CD4-positive, alpha-beta T cell (primary cell): ENCODE data around the gene GALNT18. TPM values are rescaled to one million over a fixed set of nuclear protein-coding genes. Genes with fewer than 3 reads are reported as not detected.

Source experiments
- ATAC-seq: fragments of 200-7000 bp; cut with Tn5 transposase; one replicate; pipeline ENCODE4 v1.10.0; 2022; ENCODE audit warnings: mild to moderate bottlenecking; ENCODE audit not compliant: poor library complexity
- CTCF ChIA-PET: fragments of 350-600 bp; sonication (Branson Sonifier 250); formaldehyde crosslinking; loops from one replicate; lab custom pipeline; 2021; ENCODE audit warnings: antibody characterized with exemption, inconsistent platforms; lab: Charles Lee
- POLR2A ChIA-PET: fragments of 350-600 bp; sonication (Branson Sonifier 250); formaldehyde crosslinking; loops from one replicate; lab custom pipeline; 2021; ENCODE audit warnings: antibody characterized with exemption, inconsistent platforms; lab: Charles Lee
- DNase-seq, 14 experiments: peaks; one replicate each; pipeline ENCODE4 v3.0.0-alpha.2; 2013 to 2020; ENCODE audit warnings: mixed read lengths in 2 of 14
- H3K27ac ChIP-seq, 2 donors: one replicate each; pipeline versions ENCODE4 v1.5.1 to v1.7.0; 2013; ENCODE audit warnings: low read length in 2 of 2, low read depth in 1 of 2, mild to moderate bottlenecking in 1 of 2
- H3K27me3 ChIP-seq, 2 experiments: 1 replicate in 1 of 2; 2 replicates in 1 of 2; pipeline versions ENCODE4 v1.6.1 to v1.7.0; 2013; ENCODE audit warnings: low read length in 2 of 2, control low read depth in 1 of 2, mild to moderate bottlenecking in 1 of 2, moderate library complexity in 1 of 2; ENCODE audit not compliant: insufficient read depth in 2 of 2, control insufficient read depth in 1 of 2
- H3K36me3 ChIP-seq: one replicate; pipeline ENCODE4 v1.6.1; 2013; ENCODE audit warnings: low read length, control low read depth; ENCODE audit not compliant: insufficient read depth
- H3K4me1 ChIP-seq: one replicate; pipeline ENCODE4 v1.6.1; 2013; ENCODE audit warnings: low read length, control low read depth; ENCODE audit not compliant: insufficient read depth
- H3K4me3 ChIP-seq: one replicate; pipeline ENCODE4 v1.5.1; 2013; ENCODE audit warnings: mild to moderate bottlenecking, low read length, moderate library complexity
- H3K9me3 ChIP-seq, 2 experiments: 1 replicate in 1 of 2; 2 replicates in 1 of 2; pipeline versions ENCODE4 v1.6.1 to v1.7.0; 2013; ENCODE audit warnings: low read length in 2 of 2, mild to moderate bottlenecking in 2 of 2, control low read depth in 1 of 2, moderate library complexity in 1 of 2; ENCODE audit not compliant: control insufficient read depth in 1 of 2, insufficient read depth in 1 of 2
- H3K27ac Mint-ChIP-seq: one replicate; pipeline ENCODE4 v1.8.0; 2020; ENCODE audit warnings: mixed read lengths
- H3K27me3 Mint-ChIP-seq: one replicate; pipeline ENCODE4 v1.8.0; 2021; ENCODE audit warnings: mixed read lengths
- H3K36me3 Mint-ChIP-seq: one replicate; pipeline ENCODE4 v1.8.0; 2021; ENCODE audit warnings: low read depth, mixed read lengths
- H3K4me1 Mint-ChIP-seq: one replicate; pipeline ENCODE4 v1.8.0; 2021; ENCODE audit warnings: low read depth, mixed read lengths
- H3K4me3 Mint-ChIP-seq: one replicate; pipeline ENCODE4 v1.8.0; 2020; ENCODE audit warnings: mild to moderate bottlenecking, mixed read lengths
- H3K9me3 Mint-ChIP-seq: one replicate; pipeline ENCODE4 v1.8.0; 2020; ENCODE audit warnings: mixed read lengths
- CTCF ChIP-seq: fragments of 200-600 bp; IDR thresholded peaks from one replicate; pipeline ENCODE4 v1.8.0; 2022; ENCODE audit warnings: antibody characterized with exemption, mild to moderate bottlenecking
- intact Hi-C, 2 experiments: fragments of 100-400 bp; cut with DNase I in 1 of 2; cut with micrococcal nuclease in 1 of 2; formaldehyde crosslinking; loops; one replicate each; pipeline versions ENCODE4 v1.15.1 to v1.9.0; 2023 to 2025; cut with DNase I, micrococcal nuclease
- total RNA-seq, 174 experiments: library from RNA in 2 of 174; stranded (reverse) in 2 of 174; gene quantifications; one replicate each; pipeline ENCODE4 v1.2.3 and lab custom pipeline; 2021 to 2026

Gene GALNT18
- total RNA-seq, 2 experiments from 2014 or later, result 0.08 TPM; not detected in 1

GRCh38 chr11:11251394-11251970, 370.3 kb downstream of the GALNT18 start:
- no peaks in the 10 kb centered on the region for H3K4me1 Mint-ChIP-seq
- ChIA-PET POLR2A (no interaction called here), CTCF (no interaction called here)

GRCh38 chr11:11250470-11250869, 371.3 kb downstream of the GALNT18 start:
- Mint-ChIP-seq H3K36me3 (no peaks in the 10 kb centered on the region), H3K27me3 (peaks cover 6% of the 10 kb centered on the region), H3K9me3 (no peaks in the 10 kb centered on the region), H3K27ac (no peak overlapping the region), H3K4me1 (no peaks in the 10 kb centered on the region), H3K4me3 (no peak overlapping the region)
- CTCF ChIA-PET, result no interaction called here
- Histone ChIP-seq H3K27me3 (no peaks in the 10 kb centered on the region), H3K9me3 (no peaks in the 10 kb centered on the region), H3K4me1 (no peaks in the 10 kb centered on the region), H3K4me3 (no peak overlapping the region), H3K27ac (no peak overlapping the region), H3K36me3 (no peaks in the 10 kb centered on the region)
- DNase-seq (no peak), ATAC-seq (no peak)
- TF ChIP-seq CTCF, result no peak
- intact Hi-C loops, result no loop called here
- POLR2A ChIA-PET, result no interaction called here

More at GRCh38 chr11:11251394-11251970, 370.3 kb downstream of the GALNT18 start:
- Histone ChIP-seq H3K9me3 (no peaks in the 10 kb centered on the region), H3K4me1 (no peaks in the 10 kb centered on the region), H3K36me3 (no peaks in the 10 kb centered on the region), H3K27me3 (no peaks in the 10 kb centered on the region), H3K27ac (no peak overlapping the region), H3K4me3 (no peak overlapping the region)
- no peak overlapping the region for H3K27ac Mint-ChIP-seq
- peaks cover 6% of the 10 kb centered on the region for H3K27me3 Mint-ChIP-seq
- no peak for ATAC-seq
- TF ChIP-seq CTCF, result no peak
- no peak overlapping the region for H3K4me3 Mint-ChIP-seq
- DNase-seq, result no peak
- no peaks in the 10 kb centered on the region for H3K36me3 Mint-ChIP-seq
- H3K9me3 Mint-ChIP-seq, result no peaks in the 10 kb centered on the region
- intact Hi-C loops, result no loop called here

- ATAC-seq, result no peak
- no peaks in the 10 kb centered on the region for H3K36me3 Mint-ChIP-seq
- ChIA-PET CTCF (interaction anchor here (1.7 kb wide), 1 partner anchor 16 kb away, joined by 3 read pairs; no protein-coding TSS in a partner anchor), POLR2A (no interaction called here)
- H3K27ac Mint-ChIP-seq, result no peak overlapping the region
- H3K4me1 ChIP-seq, result peaks cover 20% of the 10 kb centered on the region
- no peaks in the 10 kb centered on the region for H3K27me3 ChIP-seq
- no peak for DNase-seq
- no peak for TF ChIP-seq CTCF
- H3K27me3 Mint-ChIP-seq, result peaks cover 6% of the 10 kb centered on the region
- no peaks in the 10 kb centered on the region for H3K9me3 Mint-ChIP-seq
- H3K4me3 Mint-ChIP-seq, result no peak overlapping the region
- H3K4me3 ChIP-seq, result no peak overlapping the region
- H3K27ac ChIP-seq, result no peak overlapping the region
- H3K4me1 Mint-ChIP-seq, result peaks cover 23% of the 10 kb centered on the region
- no peaks in the 10 kb centered on the region for H3K36me3 ChIP-seq
- no peaks in the 10 kb centered on the region for H3K9me3 ChIP-seq
- intact Hi-C loops, result no loop called here
These were observed 374.2 kb downstream of the GALNT18 start for GRCh38 chr11:11247576-11247975.
